ENCODE results near the gene RABL2B.

DNA sequence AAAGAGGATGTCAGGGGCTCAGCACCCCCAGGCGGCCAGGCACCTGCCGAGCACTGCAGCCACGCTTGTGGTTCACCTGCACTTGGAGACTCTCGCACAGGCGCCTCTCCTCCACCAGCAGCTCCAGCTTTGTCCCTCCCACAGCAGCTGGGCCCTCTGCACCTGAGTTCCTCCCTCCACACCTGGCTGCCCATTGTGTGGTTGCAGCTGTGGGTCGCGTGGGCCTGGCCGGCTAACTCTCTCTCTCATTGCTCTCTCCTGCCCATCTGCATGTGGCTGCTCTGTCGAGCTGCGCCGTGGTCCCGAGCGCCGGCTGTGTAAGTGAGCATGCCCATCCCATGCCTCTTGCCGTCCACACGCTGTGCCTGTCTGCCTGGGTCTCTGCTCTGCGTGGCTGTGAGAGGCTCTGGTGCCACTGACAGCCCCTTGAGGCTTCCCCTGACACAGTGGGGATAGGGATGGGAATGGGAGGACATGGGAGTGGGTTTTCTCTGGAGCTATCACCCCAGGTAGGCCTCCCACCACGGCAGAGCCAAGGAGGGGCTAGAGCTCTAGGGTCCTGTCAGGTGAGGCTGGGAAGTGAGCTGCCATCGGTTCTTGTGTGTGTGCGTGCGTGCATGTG is 53.9 kb downstream of the RABL2B start:
- TF ChIP-seq POLR2AphosphoS5 (IDR thresholded peaks at IDR 0.05; ENCODE audit: insufficient read depth, low read depth, low read length) (no peak), POLR2A (IDR thresholded peaks at IDR 0.05; ENCODE audit: low read depth, low read length) (no peak), EZH2 (IDR thresholded peaks at IDR 0.05; ENCODE audit: borderline replicate concordance, low read depth, low read length, severe bottlenecking) (no peak), JUN (IDR thresholded peaks at IDR 0.05; ENCODE audit: borderline replicate concordance, insufficient read depth, insufficient read length, low read depth) (no peak), MYC (IDR thresholded peaks at IDR 0.05; ENCODE audit: low read depth, low read length) (no peak), FOS (IDR thresholded peaks at IDR 0.05; ENCODE audit: borderline replicate concordance, insufficient read depth, low read length) (no peak)
- TF ChIP-seq, protein P1, sequence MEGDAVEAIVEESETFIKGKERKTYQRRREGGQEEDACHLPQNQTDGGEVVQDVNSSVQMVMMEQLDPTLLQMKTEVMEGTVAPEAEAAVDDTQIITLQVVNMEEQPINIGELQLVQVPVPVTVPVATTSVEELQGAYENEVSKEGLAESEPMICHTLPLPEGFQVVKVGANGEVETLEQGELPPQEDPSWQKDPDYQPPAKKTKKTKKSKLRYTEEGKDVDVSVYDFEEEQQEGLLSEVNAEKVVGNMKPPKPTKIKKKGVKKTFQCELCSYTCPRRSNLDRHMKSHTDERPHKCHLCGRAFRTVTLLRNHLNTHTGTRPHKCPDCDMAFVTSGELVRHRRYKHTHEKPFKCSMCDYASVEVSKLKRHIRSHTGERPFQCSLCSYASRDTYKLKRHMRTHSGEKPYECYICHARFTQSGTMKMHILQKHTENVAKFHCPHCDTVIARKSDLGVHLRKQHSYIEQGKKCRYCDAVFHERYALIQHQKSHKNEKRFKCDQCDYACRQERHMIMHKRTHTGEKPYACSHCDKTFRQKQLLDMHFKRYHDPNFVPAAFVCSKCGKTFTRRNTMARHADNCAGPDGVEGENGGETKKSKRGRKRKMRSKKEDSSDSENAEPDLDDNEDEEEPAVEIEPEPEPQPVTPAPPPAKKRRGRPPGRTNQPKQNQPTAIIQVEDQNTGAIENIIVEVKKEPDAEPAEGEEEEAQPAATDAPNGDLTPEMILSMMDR (IDR thresholded peaks at IDR 0.05; ENCODE audit: extremely low read depth in 1 of 2, insufficient read depth in 1 of 2, low read depth in 1 of 2, low read length in 2 of 2), result no peak
- TF ChIP-seq, protein P2, sequence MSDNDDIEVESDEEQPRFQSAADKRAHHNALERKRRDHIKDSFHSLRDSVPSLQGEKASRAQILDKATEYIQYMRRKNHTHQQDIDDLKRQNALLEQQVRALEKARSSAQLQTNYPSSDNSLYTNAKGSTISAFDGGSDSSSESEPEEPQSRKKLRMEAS (IDR thresholded peaks at IDR 0.05; ENCODE audit: insufficient read depth, insufficient read length), result no peak
